Panc1 (cell line): ENCODE measurements around the gene EFNA5.
"Not testable (repeated sequence)": the region's sequence is repeated elsewhere in the genome, so short reads cannot be mapped to it uniquely, and the experiment has no call there.

ENCODE experiments used
- CTCF ChIP-seq: fragments of 450-650 bp; IDR thresholded peaks from 2 replicates; pipeline ENCODE4 v1.5.1; 2017; ENCODE audit warnings: mild to moderate bottlenecking
- POLR2AphosphoS5 ChIP-seq: IDR thresholded peaks from 2 replicates; pipeline ENCODE4 v1.6.1; 2012; ENCODE audit warnings: mild to moderate bottlenecking, low read depth, low read length, moderate library complexity
- REST ChIP-seq, 2 experiments: IDR thresholded peaks; 2 replicates each; pipeline ENCODE4 v1.6.1; 2011 to 2012; ENCODE audit warnings: low read depth in 2 of 2, control low read depth in 1 of 2, low read length in 1 of 2, mild to moderate bottlenecking in 1 of 2, moderate library complexity in 1 of 2; ENCODE audit not compliant: insufficient read depth in 1 of 2
- SIN3A ChIP-seq: IDR thresholded peaks from 2 replicates; pipeline ENCODE4 v1.6.1; 2012; ENCODE audit warnings: low read depth, mild to moderate bottlenecking, low read length, moderate library complexity, borderline replicate concordance; ENCODE audit not compliant: insufficient read depth
- TCF7L2 ChIP-seq: IDR thresholded peaks from 2 replicates; pipeline ENCODE4 v1.6.1; 2011; ENCODE audit warnings: mild to moderate bottlenecking, low read depth, low read length, inconsistent platforms

GRCh38 chr5:107346580-107346979, 324.2 kb downstream of the EFNA5 start:
- TF ChIP-seq CTCF; REST (IDR thresholded peaks at IDR 0.05; ENCODE audit: insufficient read depth in 1 of 2, low read depth in 2 of 2, low read length in 1 of 2); POLR2AphosphoS5; SIN3A; TCF7L2: not testable (repeated sequence)
